IMR-90 (cell line): ENCODE measurements around the gene KCTD12. TPM values are rescaled to one million over a fixed set of nuclear protein-coding genes. Genes with fewer than 3 reads are reported as not detected.

Experiments used
- ATAC-seq: fragments of 200-7000 bp; cut with Tn5 transposase; 2 replicates; pipeline ENCODE4 v1.9.1; 2020; ENCODE audit warnings: low read depth, mild to moderate bottlenecking, moderate library complexity
- BruUV-seq: library from RNA; stranded (reverse); fragments of 400-500 nt; replicated peaks from 2 replicates; lab custom pipeline; 2021; lab: Mats Ljungman, UMichigan
- CTCF ChIA-PET: fragments of 300-600 bp; formaldehyde crosslinking; extraction: SDS; loops from one replicate; lab custom pipeline; 2021; ENCODE audit warnings: antibody characterized with exemption; lab: Yijun Ruan, JAX
- POLR2A ChIA-PET: fragments of 300-600 bp; sonication (Branson Sonifier 250); formaldehyde crosslinking; loops from one replicate; lab custom pipeline; 2022; ENCODE audit warnings: antibody characterized with exemption; ENCODE audit not compliant: unreplicated experiment; lab: Charles Lee
- DNase-seq: peaks from one replicate; pipeline ENCODE4 v3.0.0; 2013
- H2AFZ ChIP-seq: replicated peaks from 2 replicates; pipeline ENCODE3; 2013; ENCODE audit warnings: low read length, mild to moderate bottlenecking; ENCODE audit not compliant: poor library complexity
- H2AK5ac ChIP-seq: 2 replicates; pipeline ENCODE4 v1.6.1; 2013; ENCODE audit warnings: low read depth, low read length, inconsistent platforms
- H2AK9ac ChIP-seq: replicated peaks from 2 replicates; pipeline ENCODE3; 2013; ENCODE audit warnings: mild to moderate bottlenecking, low read depth, low read length, moderate library complexity; ENCODE audit not compliant: poor library complexity
- H2BK120ac ChIP-seq: 2 replicates; pipeline ENCODE4 v1.6.1; 2013; ENCODE audit warnings: low read depth, low read length, inconsistent platforms
- H2BK15ac ChIP-seq: 3 replicates; pipeline ENCODE4 v1.6.1; 2013; ENCODE audit warnings: low read depth, low read length, inconsistent platforms
- H2BK20ac ChIP-seq: 2 replicates; pipeline ENCODE4 v1.6.1; 2013; ENCODE audit warnings: low read depth, mild to moderate bottlenecking, inconsistent platforms, low read length, moderate library complexity
- H2BK5ac ChIP-seq: 2 replicates; pipeline ENCODE4 v1.6.1; 2013; ENCODE audit warnings: mild to moderate bottlenecking, low read depth, low read length, inconsistent platforms; ENCODE audit not compliant: poor library complexity, severe bottlenecking
- H3K14ac ChIP-seq: replicated peaks from 2 replicates; pipeline ENCODE4 v1.6.1; 2013; ENCODE audit warnings: low read depth, low read length, inconsistent platforms
- H3K18ac ChIP-seq: 2 replicates; pipeline ENCODE4 v1.6.1; 2013; ENCODE audit warnings: low read depth, low read length, control low read depth
- H3K23ac ChIP-seq: 2 replicates; pipeline ENCODE4 v1.6.1; 2013; ENCODE audit warnings: low read depth, low read length, inconsistent platforms
- H3K27ac ChIP-seq: 2 replicates; pipeline ENCODE4 v1.5.1; 2013; ENCODE audit warnings: mild to moderate bottlenecking, control low read depth, low read length; ENCODE audit not compliant: insufficient read depth
- H3K27me3 ChIP-seq: 2 replicates; pipeline ENCODE4 v1.6.1; 2013; ENCODE audit warnings: low read length; ENCODE audit not compliant: control insufficient read depth, insufficient read depth
- H3K36me3 ChIP-seq: 2 replicates; pipeline ENCODE4 v1.6.1; 2013; ENCODE audit warnings: low read length, mixed read lengths; ENCODE audit not compliant: control insufficient read depth, insufficient read depth
- H3K4ac ChIP-seq: 2 replicates; pipeline ENCODE4 v1.6.1; 2013; ENCODE audit warnings: low read depth, low read length, inconsistent platforms
- H3K4me1 ChIP-seq: 2 replicates; pipeline ENCODE4 v1.6.1; 2013; ENCODE audit warnings: low read length, mixed read lengths; ENCODE audit not compliant: control insufficient read depth, insufficient read depth
- H3K4me2 ChIP-seq: 2 replicates; pipeline ENCODE4 v1.6.1; 2013; ENCODE audit warnings: low read depth, mild to moderate bottlenecking, control low read depth, low read length, moderate library complexity
- H3K4me3 ChIP-seq: 2 replicates; pipeline ENCODE4 v1.5.1; 2013; ENCODE audit warnings: low read depth, mild to moderate bottlenecking, control low read depth, low read length, moderate library complexity; ENCODE audit not compliant: insufficient read depth
- H3K56ac ChIP-seq: 2 replicates; pipeline ENCODE4 v1.6.1; 2013; ENCODE audit warnings: low read length, inconsistent platforms; ENCODE audit not compliant: insufficient read depth; ENCODE audit errors: extremely low read depth
- H3K79me1 ChIP-seq, 2 experiments: 2 replicates each; pipeline ENCODE4 v1.6.1; 2013; ENCODE audit warnings: low read length in 2 of 2, inconsistent platforms in 1 of 2, low read depth in 1 of 2
- H3K9ac ChIP-seq: 2 replicates; pipeline ENCODE4 v1.6.1; 2013; ENCODE audit warnings: low read depth, low read length, control low read depth
- H3K9me1 ChIP-seq: 2 replicates; pipeline ENCODE4 v1.6.1; 2013; ENCODE audit warnings: low read length, inconsistent platforms; ENCODE audit not compliant: insufficient read depth
- H3K9me3 ChIP-seq: 2 replicates; pipeline ENCODE4 v1.6.1; 2013; ENCODE audit warnings: low read length; ENCODE audit not compliant: control insufficient read depth, insufficient read depth
- H4K20me1 ChIP-seq: 2 replicates; pipeline ENCODE4 v1.6.1; 2013; ENCODE audit warnings: low read length, inconsistent platforms; ENCODE audit not compliant: insufficient read depth
- H4K5ac ChIP-seq: 2 replicates; pipeline ENCODE4 v1.6.1; 2013; ENCODE audit warnings: mild to moderate bottlenecking, low read depth, low read length, control low read depth
- H4K8ac ChIP-seq, 2 experiments: 2 replicates each; pipeline ENCODE4 v1.6.1; 2013; ENCODE audit warnings: low read depth in 2 of 2, low read length in 2 of 2, control low read depth in 1 of 2, inconsistent platforms in 1 of 2
- H4K91ac ChIP-seq: 2 replicates; pipeline ENCODE4 v1.6.1; 2013; ENCODE audit warnings: low read depth, low read length, inconsistent platforms; ENCODE audit not compliant: insufficient read depth
- BHLHE40 ChIP-seq: fragments of 150-350 bp; IDR thresholded peaks from 2 replicates; pipeline ENCODE4 v1.6.1; 2016; ENCODE audit warnings: mild to moderate bottlenecking, low read depth, low read length
- CEBPB ChIP-seq: IDR thresholded peaks from 2 replicates; pipeline ENCODE4 v1.6.1; 2012; ENCODE audit warnings: low read depth, low read length, improper control_type of control experiment
- CHD1 ChIP-seq: IDR thresholded peaks from 2 replicates; pipeline ENCODE4 v1.6.1; 2012; ENCODE audit warnings: low read depth, low read length, improper control_type of control experiment
- CTCF ChIP-seq: conservative IDR thresholded peaks from 2 replicates; pipeline ENCODE4 v1.5.1; 2012; ENCODE audit warnings: mild to moderate bottlenecking, low read depth, low read length, improper control_type of control experiment
- ELK1 ChIP-seq: fragments of 150-350 bp; IDR thresholded peaks from 2 replicates; pipeline ENCODE4 v1.6.1; 2016; ENCODE audit warnings: low read depth, mild to moderate bottlenecking, low read length, moderate library complexity, borderline replicate concordance
- FOS ChIP-seq: fragments of 150-350 bp; IDR thresholded peaks from 2 replicates; pipeline ENCODE4 v1.6.1; 2016; ENCODE audit warnings: low read depth, low read length
- POLR2A ChIP-seq: IDR thresholded peaks from 2 replicates; pipeline ENCODE4 v1.6.1; 2012; ENCODE audit warnings: mild to moderate bottlenecking, low read depth, low read length
- RAD21 ChIP-seq: IDR thresholded peaks from 2 replicates; pipeline ENCODE4 v1.6.1; 2012; ENCODE audit warnings: low read length, improper control_type of control experiment
- SMC3 ChIP-seq: fragments of 150-350 bp; IDR thresholded peaks from 2 replicates; pipeline ENCODE4 v1.6.1; 2016; ENCODE audit warnings: low read depth, mild to moderate bottlenecking, antibody characterized with exemption, low read length, moderate library complexity
- WGBS, 2 experiments: methylation state at CpG; one replicate each; pipeline versions ENCODE4 v1.1.5 to v1.1.7; 2013; ENCODE audit warnings: missing lambda C conversion rate in 2 of 2; ENCODE audit not compliant: insufficient read length in 1 of 2; ENCODE audit errors: extremely low coverage in 2 of 2; 5-methylcytosine and 5-hydroxymethylcytosine counted together
- dilution Hi-C: fragments of 300-500 bp; cut with HindIII; formaldehyde crosslinking; loops from one replicate; pipeline ENCODE4 v1.14.3; 2018; ENCODE audit warnings: low sequenced_read_pairs; ENCODE audit not compliant: unreplicated experiment
- in situ Hi-C: fragments of 300-500 bp; cut with MboI; formaldehyde crosslinking; loops from 3 replicates; pipeline ENCODE4 v1.14.3; 2019; ENCODE audit warnings: low sequenced_read_pairs, inconsistent platforms, mixed read lengths
- intact Hi-C: fragments of 100-400 bp; cut with micrococcal nuclease; formaldehyde crosslinking; loops from 2 replicates; pipeline ENCODE4 v1.10.0; 2022
- polyA plus RNA-seq, 3 experiments: library from polyadenylated mRNA; depleted of rRNA; stranded (reverse); fragments of >200 nt; gene quantifications; 2 replicates each; pipeline ENCODE4 v1.2.3, GENCODE V29; 2012; ENCODE audit warnings: low replicate concordance in 1 of 3
- total RNA-seq: library from RNA; depleted of rRNA; stranded (reverse); fragments of >200 nt; gene quantifications from 2 replicates; pipeline ENCODE4 v1.2.3, GENCODE V29; 2012

KCTD12 gene
- total and polyA plus RNA-seq, 2 of the 4 experiments (the other 2 are of a cell fraction) = 1.8 to 1.9 TPM

- H3K9me1 ChIP-seq = peaks cover 3% of the 10 kb centered on the region; the same call in 1 of the 2 replicates
- H3K9me3 ChIP-seq = no peaks in the 10 kb centered on the region
- TF ChIP-seq ELK1 (no peak), CTCF (no peak), FOS (no peak), SMC3 (no peak), CHD1 (no peak), CEBPB (no peak), BHLHE40 (no peak), RAD21 (no peak), POLR2A (no peak)
- H2BK15ac ChIP-seq = no peak overlapping the region
- in situ Hi-C loops = no loop called here
- no peak overlapping the region for H2BK20ac ChIP-seq
- no TSS peak for BruUV-seq
- H3K27ac ChIP-seq = no peak overlapping the region
- no peak overlapping the region for H2AK9ac ChIP-seq
- H3K9ac ChIP-seq = no peak overlapping the region
- DNase-seq (no peak), ATAC-seq (no peak)
- H3K36me3 ChIP-seq = no peaks in the 10 kb centered on the region
- H4K5ac ChIP-seq = no peak overlapping the region
- POLR2A ChIA-PET = no interaction called here
- H3K56ac ChIP-seq = no peak overlapping the region
- no peak overlapping the region; the same call in 1 of the 2 replicates for H3K4me2 ChIP-seq
- no peak overlapping the region for H2BK5ac ChIP-seq
- no peaks in the 10 kb centered on the region for H3K27me3 ChIP-seq
- no peak overlapping the region for H3K14ac ChIP-seq
- H2AFZ ChIP-seq = no peak overlapping the region
- no peak overlapping the region for H3K4ac ChIP-seq
- H3K79me1 ChIP-seq = no peaks in the 10 kb centered on the region; a peak in 1 of 4 replicates
- intact Hi-C loops = no loop called here
- no peak overlapping the region for H2AK5ac ChIP-seq
- CTCF ChIA-PET = interaction anchor here (1.3 kb wide), 1 partner anchor 8 kb away, joined by 3 read pairs; no protein-coding TSS in a partner anchor
- peaks cover 7% of the 10 kb centered on the region for H3K4me1 ChIP-seq
- no peak overlapping the region for H3K18ac ChIP-seq
- no peak overlapping the region for H3K4me3 ChIP-seq
- no peaks in the 10 kb centered on the region for H4K20me1 ChIP-seq
- no peak overlapping the region for H3K23ac ChIP-seq
- WGBS, 2 experiments = no CpG with 5 or more reads among the region's 3 CpGs
- no peak overlapping the region for H4K8ac ChIP-seq
- no peak overlapping the region for H4K91ac ChIP-seq
- dilution Hi-C loops = no loop called here
- H2BK120ac ChIP-seq = no peak overlapping the region
Measured at GRCh38 chr13:76883236-76883635, 3.0 kb downstream of the KCTD12 start.
